H1 (cell line): ENCODE measurements around the gene SRPX2. TPM values are rescaled to one million over a fixed set of nuclear protein-coding genes. Genes with fewer than 3 reads are reported as not detected.

Source experiments
- TAF1 ChIP-seq: IDR thresholded peaks from 2 replicates; pipeline ENCODE4 v1.6.1; 2011; ENCODE audit warnings: mild to moderate bottlenecking, low read depth, low read length
- polyA plus RNA-seq, 7 experiments: library from polyadenylated mRNA; depleted of rRNA in 3 of 7; stranded (reverse) in 5 of 7; unstranded in 2 of 7; fragments of >200 nt in 5 of 7; fragments of 200-250 nt in 2 of 7; gene quantifications; 1 replicate in 5 of 7; 2 replicates in 1 of 7; 4 replicates in 1 of 7; pipeline versions ENCODE4 v1.2.1 to v1.2.3, GENCODE V29; 2011 to 2013; ENCODE audit warnings: missing spikeins in 2 of 7, mixed read lengths in 2 of 7
- total RNA-seq: library from RNA; stranded (reverse); fragmentation: NEBNext Ultra II Directional; extraction: Animal tissue kit (Norgen Biotek cat#: 25700); gene quantifications from 2 replicates; pipeline ENCODE4 v1.2.1, GENCODE V29; 2021

SRPX2 gene
- total and polyA plus RNA-seq, 2 of the 8 experiments (the other 6 are each of a cell fraction or from before 2014, with no cell fraction given): not detected

- TF ChIP-seq TAF1: no peak
Measured at GRCh38 chrX:100643212-100643611, 787 bp upstream of the SRPX2 start (continued).
